GM18870 (cell line): ENCODE results near the gene FCHSD2.
"Not testable (repeated sequence)": the region's sequence is repeated elsewhere in the genome, so short reads cannot be mapped to it uniquely, and the experiment has no call there.

Experiments used
- ATAC-seq: cut with Tn5 transposase; IDR thresholded peaks from one replicate; pipeline ENCODE4 v1.9.1; 2021; ENCODE audit warnings: moderate library complexity; ENCODE audit not compliant: unreplicated experiment

Gene FCHSD2

DNA sequence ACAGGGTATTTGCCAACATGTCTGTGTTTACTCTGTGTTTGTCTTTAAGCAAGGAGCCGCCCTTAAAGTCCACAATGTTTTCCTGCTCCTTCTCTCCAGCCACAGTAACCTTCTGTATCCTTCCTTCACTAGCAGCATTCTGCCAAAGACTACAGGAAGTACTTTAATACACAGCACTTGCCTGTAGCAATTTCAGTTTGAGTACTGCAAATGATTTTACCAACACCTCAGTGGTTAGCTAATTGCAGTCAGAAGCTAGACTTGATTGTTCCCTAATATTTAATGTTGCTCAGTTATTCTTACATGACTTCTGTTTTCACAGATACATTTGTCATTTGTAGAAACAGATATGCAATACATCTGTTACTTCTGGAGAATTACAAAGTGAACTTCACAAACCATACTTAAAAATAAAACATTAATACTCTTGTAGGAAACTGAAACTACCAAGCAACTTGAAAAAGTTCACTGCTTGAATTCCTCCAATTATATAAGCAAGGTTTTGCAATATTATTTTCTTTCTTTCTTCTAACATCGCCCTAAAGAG, 69.1 kb downstream of the FCHSD2 start:
- ATAC-seq: no peak

DNA sequence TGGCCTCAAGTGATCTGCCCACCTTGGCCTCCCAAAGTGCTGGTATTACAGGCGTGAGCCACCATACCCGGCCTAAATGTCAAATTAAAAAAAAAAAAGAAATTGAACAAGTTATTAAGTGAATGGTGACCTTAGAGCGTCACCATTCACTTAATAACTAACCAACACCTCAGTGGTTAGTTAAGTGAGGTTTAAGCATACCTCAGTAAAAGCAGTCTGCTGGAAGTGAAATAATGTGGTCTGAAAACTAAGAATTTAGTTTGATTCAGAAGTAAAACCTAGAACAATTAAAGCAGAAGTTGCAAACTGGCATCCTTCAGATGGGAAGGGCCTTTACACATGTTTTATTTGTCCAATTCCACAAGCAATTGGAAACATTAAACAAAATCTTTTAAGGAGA, 71.5 kb downstream of the FCHSD2 start:
- ATAC-seq: no peak

DNA sequence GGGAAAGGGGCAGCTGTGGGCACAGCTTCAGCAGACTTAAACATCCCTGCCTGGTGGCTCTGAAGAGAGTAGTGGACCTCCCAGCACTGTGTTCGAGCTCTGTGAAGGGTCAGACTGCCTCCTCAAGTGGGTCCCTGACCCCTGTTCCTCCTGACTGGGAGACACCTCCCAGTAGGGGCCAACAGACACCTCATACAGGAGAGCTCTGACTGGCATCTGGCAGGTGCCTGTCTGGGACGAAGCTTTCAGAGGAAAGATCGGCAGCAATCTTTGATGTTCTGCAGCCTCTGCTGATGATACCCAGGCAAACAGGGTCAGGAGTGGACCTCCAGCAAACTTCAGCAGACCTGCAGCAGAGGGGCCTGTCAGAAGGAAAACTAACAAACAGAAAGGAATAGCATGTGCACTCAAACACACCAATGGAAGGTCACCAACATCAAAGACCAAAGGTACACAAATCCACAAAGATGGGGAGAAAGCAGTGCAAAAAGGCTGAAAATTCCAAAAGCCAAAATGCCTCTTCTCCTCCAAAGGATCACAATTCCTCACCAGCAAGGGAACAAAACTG, 80.2 kb downstream of the FCHSD2 start:
- ATAC-seq: not testable (repeated sequence)

GRCh38 chr11:73061434-73061833, 80.7 kb downstream of the FCHSD2 start:
- not testable (repeated sequence) for ATAC-seq

GRCh38 chr11:73059915-73060314, 82.2 kb downstream of the FCHSD2 start:
- no peak for ATAC-seq

- ATAC-seq: no peak
Observed at GRCh38 chr11:73058989-73059674, 83.0 kb downstream of the FCHSD2 start.

DNA sequence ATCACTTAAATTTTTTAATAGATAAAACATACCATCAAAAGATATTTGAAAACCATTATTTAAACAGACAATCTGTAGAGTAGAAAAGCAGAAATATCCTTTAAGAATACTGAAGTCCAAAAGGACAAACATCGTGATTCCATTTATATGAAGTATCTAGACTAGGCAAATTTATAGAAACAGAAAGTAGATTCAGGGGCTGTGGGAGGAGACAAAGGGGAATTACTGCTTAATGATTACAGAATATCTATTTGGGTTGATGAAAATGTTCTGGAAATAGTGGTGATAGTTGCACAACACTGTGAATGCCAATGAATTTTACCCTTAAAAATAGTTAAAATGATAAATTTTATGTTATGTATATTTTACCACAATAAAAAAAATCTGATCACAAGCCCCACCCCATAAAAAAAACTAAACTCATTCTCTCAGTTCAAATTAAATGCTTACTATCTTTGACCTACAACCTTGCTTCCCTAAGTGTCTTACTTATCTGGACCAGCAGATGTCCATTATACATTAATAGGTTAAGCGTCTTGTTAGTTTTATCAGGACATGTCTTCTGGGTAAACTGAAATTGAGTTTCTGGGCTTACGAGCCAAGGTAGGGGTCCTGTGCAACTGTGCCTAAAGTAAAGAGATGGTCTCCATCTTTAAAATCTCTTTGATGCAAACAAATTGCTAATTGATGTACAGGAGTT, 86.3 kb downstream of the FCHSD2 start:
- ATAC-seq: no peak

DNA sequence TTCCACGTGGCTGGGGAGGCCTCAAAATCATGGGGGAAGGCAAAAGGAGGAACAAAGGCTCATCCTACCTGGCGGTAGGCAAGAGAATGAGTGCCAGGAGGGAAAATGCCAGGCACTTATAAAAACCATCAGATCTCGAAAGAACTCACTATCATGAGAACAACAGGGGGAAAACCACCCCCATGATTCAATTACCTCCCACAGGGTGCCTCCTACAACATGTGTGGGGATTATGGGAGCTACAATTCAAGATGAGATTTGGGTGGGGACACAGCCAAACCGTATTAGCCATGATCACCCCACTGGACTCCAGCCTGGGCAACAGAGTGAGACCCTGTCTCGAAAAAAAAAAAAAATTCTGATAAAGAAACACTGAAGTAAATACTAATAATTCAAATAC, 87.1 kb downstream of the FCHSD2 start:
- ATAC-seq: no peak

GRCh38 chr11:73053964-73054363, 88.2 kb downstream of the FCHSD2 start:
- ATAC-seq: no peak

- no peak for ATAC-seq
Observed at GRCh38 chr11:73048446-73048845, 93.7 kb downstream of the FCHSD2 start.

DNA sequence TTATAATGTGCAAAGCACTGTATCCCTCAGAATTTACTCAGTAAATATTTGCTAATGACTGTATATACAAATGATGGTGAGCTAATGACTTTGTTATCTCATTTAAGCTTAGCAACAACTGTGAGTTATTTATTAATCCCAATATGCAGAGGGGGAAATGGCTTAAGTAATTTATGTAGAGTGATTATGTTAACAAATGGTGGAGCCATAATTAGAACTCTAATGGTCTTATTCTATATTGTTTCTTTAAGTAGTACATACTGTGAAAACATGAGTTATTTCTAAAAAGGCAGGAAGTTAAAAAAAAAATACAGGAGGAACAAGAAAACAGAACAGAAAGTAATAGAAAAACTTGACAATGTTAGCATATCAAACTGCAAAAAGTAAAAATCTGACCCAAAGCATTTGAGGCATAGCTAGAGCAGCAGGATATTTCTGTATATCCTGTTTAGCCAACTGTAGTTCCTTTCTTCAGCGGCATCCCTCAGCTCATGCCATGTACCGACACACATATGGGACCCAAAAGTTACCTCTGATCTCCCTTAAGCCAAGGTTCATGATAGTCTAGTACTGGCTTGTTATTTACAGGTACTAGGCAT, 94.2 kb downstream of the FCHSD2 start:
- ATAC-seq: peak; percentile 58

DNA sequence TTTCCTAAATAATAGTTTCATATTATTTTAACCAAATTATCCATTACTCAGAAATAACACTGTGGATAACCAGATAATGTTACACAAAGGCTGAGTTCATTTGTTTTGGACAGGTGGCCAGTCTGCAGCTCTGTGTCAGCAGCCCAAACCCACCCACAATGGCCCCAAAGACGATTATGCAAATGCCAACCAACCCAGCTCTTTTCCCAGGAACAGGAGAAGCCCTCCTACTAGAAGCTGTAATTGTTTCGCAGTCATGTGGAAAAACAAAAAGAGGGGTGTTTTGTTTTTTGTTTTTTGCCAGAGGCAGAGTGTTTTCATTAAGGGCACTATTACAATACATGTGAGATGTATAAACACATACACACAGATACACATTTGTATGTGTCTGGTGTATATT, 102.1 kb downstream of the FCHSD2 start:
- no peak for ATAC-seq

- no peak for ATAC-seq
Observed at GRCh38 chr11:73034777-73035176, 107.3 kb downstream of the FCHSD2 start.

GRCh38 chr11:73034331-73034730, 107.8 kb downstream of the FCHSD2 start:
- ATAC-seq: no peak

DNA sequence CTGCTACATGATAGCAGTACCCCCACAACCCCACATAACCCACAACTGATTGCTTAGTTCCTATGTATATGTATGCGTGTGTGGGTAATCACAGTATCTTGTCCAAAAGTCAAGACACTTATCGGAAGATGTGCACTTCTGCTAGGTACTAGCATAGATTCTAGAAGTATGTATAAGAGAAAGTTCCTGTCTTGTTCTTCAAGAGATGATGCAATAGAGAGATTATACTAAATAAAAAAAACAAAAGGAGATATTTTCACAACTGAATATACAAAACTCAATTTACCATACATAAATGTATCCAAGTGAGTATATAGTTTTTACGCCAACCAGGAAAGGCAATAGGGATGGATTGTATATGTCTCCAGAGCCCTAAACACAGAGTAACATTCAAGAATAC, 112.0 kb downstream of the FCHSD2 start:
- ATAC-seq: no peak

GRCh38 chr11:73029403-73029802, 112.7 kb downstream of the FCHSD2 start:
- ATAC-seq: no peak

DNA sequence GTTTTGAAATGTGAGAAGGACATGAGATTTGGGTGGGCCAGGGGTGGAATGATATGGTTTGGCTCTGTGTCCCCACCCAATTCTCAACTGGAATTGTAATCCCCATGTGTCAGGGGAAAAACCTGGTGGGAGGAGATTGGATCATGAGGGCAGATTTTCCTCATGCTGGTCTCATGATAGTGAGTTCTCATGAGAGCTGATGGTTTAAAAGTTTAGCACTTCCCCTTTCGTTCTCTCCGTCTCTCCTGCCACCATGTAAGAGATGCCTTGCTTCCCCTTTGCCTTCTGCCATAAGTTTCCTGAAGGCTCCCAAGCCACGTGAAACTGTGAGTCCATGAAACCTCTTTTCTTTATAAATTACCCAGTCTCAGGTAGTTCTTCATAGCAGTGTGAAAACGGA, 113.5 kb downstream of the FCHSD2 start:
- ATAC-seq: no peak

DNA sequence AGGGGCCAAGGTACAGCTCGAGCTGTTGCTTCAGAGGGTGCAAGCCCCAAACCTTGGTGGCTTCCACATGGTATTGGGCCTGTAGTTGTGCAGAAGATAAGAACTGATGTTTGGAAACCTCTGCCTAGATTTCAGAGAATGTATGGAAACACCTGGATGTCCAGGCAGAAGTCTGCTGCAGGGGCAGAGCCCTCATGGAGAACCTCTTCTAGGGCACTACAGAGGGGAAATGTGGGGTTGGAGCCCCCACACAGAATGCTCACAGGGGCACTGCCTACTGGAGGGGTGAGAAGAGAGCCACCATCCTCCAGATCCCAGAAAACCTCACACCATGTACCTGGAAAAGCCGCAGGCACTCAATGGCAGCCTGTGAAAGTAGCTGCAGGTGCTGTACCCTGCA, 114.3 kb downstream of the FCHSD2 start:
- ATAC-seq: not testable (repeated sequence)

DNA sequence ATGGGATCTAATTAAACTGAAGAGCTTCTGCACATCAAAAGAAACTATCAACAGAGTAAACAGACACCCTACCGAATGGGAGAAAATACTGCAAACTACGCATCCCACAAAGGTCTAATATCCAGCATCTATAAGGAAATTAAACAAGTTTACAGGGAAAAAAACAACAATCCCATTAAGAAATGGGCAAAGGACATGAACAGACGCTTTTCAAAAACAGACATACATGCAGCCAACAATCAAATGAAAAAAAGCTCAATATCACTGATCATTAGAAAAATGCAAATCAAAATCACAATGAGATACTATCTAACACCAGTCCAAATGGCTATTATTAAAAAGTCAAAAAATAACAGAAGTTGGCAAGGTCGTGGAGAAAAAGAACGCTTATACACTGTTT, 117.5 kb downstream of the FCHSD2 start:
- ATAC-seq: no peak

GRCh38 chr11:73019996-73020395, 122.1 kb downstream of the FCHSD2 start:
- no peak for ATAC-seq

DNA sequence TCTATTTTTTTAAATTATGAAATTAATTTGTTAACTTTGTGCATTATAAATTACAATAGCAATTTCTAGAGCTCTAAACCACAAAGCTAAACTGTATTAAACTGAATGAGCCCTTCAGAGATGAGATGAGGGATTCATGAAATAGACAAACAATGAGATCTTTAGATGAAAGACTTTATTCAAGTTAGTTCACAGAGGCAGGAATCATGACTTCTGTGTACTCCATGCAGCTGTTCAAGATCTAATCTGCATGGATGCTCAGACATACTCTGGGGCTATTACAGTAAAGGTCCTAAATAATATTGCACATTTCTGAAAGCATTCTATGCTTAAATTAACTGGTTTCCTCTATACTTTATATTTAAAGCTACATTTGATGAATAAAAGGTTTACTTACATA, 122.7 kb downstream of the FCHSD2 start:
- ATAC-seq: no peak

- ATAC-seq: no peak
Observed at GRCh38 chr11:73018856-73019255, 123.3 kb downstream of the FCHSD2 start.
